Muscle layer of colon (tissue), 2 donors: ENCODE measurements around the gene PANK2.
"Not testable (repeated sequence)": the region's sequence is repeated elsewhere in the genome, so short reads cannot be mapped to it uniquely, and the experiment has no call there.

Experiments
- H3K27ac ChIP-seq: one replicate; pipeline ENCODE4 v1.7.0; 2013; ENCODE audit warnings: low read depth, mild to moderate bottlenecking, low read length, moderate library complexity
- H3K27me3 ChIP-seq, 2 donors: one replicate each; pipeline ENCODE4 v1.7.0; 2013; ENCODE audit warnings: low read length in 2 of 2, mild to moderate bottlenecking in 2 of 2; ENCODE audit not compliant: insufficient read depth in 2 of 2, control insufficient read depth in 1 of 2
- H3K36me3 ChIP-seq: one replicate; pipeline ENCODE4 v1.7.0; 2013; ENCODE audit warnings: mild to moderate bottlenecking, low read length; ENCODE audit not compliant: insufficient read depth
- H3K4me1 ChIP-seq: one replicate; pipeline ENCODE4 v1.7.0; 2013; ENCODE audit warnings: mild to moderate bottlenecking, low read length; ENCODE audit not compliant: insufficient read depth
- H3K4me3 ChIP-seq, 2 donors: one replicate each; pipeline ENCODE4 v1.7.0; 2013; ENCODE audit warnings: low read length in 2 of 2, low read depth in 1 of 2, mild to moderate bottlenecking in 1 of 2, moderate library complexity in 1 of 2
- H3K9ac ChIP-seq: one replicate; pipeline ENCODE4 v1.7.0; 2013; ENCODE audit warnings: low read length
- H3K9me3 ChIP-seq: one replicate; pipeline ENCODE4 v1.7.0; 2013; ENCODE audit warnings: mild to moderate bottlenecking, low read length
- donor health status: abdominal sarcoma.
- donor health status: Adenocarcinoma of cecum.

Gene PANK2

DNA sequence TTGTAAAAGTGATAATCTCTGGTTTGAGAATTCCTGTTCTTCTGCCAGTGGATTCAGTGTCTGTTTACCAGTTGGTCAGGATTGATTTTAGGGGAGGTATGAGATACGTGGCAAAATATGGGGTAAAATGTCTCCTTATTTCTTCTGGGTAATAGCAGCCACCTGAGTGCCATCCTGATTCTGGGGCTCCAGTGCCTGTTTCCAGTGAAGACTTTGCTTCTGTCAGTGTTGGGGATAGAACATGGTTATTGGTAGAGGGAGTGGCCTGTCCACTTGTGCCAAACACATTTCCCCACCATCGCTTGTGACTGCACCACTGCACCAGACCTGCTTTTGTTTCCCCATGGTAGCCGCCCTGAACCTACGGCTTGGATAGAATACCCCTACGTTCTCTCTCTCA lies 15.7 kb downstream of the PANK2 start:
- H3K9ac ChIP-seq = no peak overlapping the region
- H3K4me1 ChIP-seq = peaks cover 6% of the 10 kb centered on the region
- no peaks in the 10 kb centered on the region for H3K27me3 ChIP-seq
- H3K36me3 ChIP-seq = peaks cover 19% of the 10 kb centered on the region
- H3K9me3 ChIP-seq = no peaks in the 10 kb centered on the region
- no peak overlapping the region for H3K27ac ChIP-seq
- no peak overlapping the region for H3K4me3 ChIP-seq

DNA sequence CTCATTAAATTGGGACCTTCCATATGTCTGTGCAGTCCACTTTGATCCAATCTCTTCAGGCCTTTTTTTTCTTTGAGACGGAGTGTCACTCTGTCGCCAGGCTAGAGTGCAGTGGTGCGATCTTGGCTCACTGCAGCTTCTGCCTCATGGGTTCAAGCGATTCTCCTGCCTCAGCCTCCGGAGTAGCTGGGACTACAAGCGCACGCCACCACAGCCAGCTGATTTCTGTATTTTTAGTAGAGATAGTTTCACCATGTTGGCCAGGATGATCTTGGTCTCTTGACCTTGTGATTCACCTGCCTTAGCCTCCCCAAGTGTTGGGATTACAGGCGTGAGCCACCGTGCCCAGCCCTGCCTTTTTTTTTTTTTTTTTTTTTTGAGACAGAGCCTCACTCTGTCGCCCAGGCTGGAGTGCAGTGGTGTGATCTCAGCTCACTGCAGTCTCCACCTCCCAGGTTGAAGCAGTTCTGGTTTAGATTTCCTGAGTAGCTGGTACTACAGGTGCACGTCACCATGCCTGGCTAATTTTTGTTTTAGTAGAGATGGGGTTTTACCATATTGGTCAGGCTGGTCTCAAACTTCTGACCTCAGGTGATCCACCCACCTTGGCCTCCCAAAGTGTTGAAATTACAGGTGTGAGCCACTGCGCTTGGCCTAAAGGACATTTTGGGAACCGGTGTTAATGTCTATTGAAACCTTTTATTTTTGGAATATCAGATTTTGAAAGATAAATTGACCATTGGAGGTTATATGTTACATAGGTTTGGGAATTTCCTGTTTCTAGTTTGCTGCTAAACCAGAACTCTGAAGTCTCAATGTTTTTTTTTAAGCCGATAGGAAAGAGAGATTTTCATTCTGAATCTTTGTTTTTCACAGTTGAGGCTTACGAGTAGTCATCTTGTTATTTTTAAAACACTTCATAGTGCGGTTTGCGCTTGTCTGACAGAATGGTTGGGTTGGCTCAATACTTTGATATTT lies 17.8 kb downstream of the PANK2 start:
- not testable (repeated sequence) for H3K9ac ChIP-seq, H3K27me3 ChIP-seq, H3K4me3 ChIP-seq, H3K9me3 ChIP-seq, H3K27ac ChIP-seq, H3K4me1 ChIP-seq
- peaks cover 36% of the 10 kb centered on the region for H3K36me3 ChIP-seq

DNA sequence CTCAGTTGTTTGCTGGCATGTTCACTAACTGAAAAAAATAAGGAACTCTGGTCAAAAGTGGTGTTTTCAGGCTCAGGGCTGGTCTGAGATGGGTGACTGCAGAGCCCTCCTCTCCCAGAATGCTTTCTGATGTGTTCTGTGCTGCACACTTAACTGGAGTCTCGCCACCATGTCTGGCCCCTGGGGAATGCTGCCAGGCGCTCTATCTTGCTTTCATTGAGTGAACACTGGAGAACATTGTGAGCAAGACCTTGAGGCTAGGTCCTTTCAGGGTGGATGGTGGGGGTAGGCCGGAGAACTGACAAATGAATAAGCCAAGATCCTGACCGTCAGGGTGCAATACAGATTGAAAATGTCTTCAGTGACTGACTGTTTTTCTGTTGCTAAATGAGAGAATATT lies 19.5 kb downstream of the PANK2 start:
- Histone ChIP-seq H3K27me3 (no peaks in the 10 kb centered on the region), H3K27ac (no peak overlapping the region), H3K4me1 (peaks cover 6% of the 10 kb centered on the region), H3K36me3 (peaks cover 48% of the 10 kb centered on the region), H3K9ac (no peak overlapping the region), H3K4me3 (no peak overlapping the region), H3K9me3 (no peaks in the 10 kb centered on the region)

DNA sequence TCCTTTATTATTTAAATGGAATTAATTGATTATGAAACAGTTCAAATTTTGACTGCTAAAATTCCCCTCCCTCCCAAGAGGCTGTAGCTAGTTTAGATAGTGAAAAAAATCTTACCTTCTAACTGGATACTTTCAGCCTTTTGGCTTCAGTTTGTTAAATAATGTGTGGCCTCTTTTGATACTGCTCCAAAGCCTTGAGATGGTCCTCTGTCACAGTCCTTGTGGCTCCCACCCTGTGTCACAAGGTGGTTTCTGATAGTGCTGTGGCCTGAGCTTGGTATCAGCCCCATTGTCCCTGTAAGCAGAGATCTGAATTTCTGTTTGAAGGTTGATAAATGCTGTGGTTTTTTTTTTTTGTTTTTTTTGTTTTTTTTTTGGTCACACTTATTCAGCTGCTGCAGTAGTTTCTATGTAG lies 20.8 kb downstream of the PANK2 start:
- Histone ChIP-seq H3K4me1 (peaks cover 6% of the 10 kb centered on the region), H3K4me3 (no peak overlapping the region), H3K27ac (no peak overlapping the region), H3K36me3 (peaks cover 54% of the 10 kb centered on the region), H3K27me3 (no peaks in the 10 kb centered on the region), H3K9me3 (no peaks in the 10 kb centered on the region), H3K9ac (no peak overlapping the region)

DNA sequence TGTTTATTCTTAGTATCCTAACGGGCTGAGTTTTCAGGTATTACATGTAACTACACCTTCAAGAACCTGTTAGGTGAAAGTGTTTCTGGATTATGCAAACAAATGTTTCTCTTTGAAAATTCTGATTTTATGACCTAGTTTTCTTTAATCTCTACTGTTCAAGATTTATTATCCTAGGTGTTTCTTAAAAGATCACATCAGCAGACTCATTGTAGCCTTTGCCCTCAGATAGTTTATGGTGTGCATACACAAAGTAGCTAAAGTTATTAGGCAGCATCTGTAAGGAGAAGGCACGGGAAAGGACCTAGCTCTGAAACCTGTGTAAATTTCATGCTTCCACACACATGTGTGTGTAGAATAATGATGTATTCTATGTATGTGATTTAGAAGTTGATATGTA lies 21.7 kb downstream of the PANK2 start:
- H3K4me1 ChIP-seq = peaks cover 4% of the 10 kb centered on the region
- peaks cover 59% of the 10 kb centered on the region for H3K36me3 ChIP-seq

DNA sequence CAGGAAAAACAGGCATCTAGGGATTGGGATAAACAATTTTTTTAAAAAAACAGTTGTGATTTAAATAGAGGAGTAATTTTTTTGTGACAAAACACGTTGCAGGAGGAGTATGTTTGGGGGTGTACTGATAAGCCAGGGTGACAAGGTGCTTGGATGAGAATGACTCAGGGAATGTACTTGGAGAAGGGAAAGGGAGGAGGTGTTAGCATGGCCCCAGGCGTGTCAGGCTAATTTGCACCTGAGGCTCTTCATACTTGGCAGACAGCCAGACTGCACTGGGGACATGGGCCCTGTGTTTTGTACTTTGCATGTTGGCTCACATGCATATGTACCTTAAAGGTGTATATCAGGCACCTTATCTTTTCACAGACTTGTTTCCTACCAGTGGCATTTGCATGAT lies 22.8 kb downstream of the PANK2 start:
- H3K9me3 ChIP-seq = no peaks in the 10 kb centered on the region

More for the DNA sequence above, 21.7 kb downstream of the PANK2 start:
- H3K27ac ChIP-seq = no peak overlapping the region
- H3K9me3 ChIP-seq = no peaks in the 10 kb centered on the region
- H3K4me3 ChIP-seq = no peak overlapping the region
- H3K27me3 ChIP-seq = no peaks in the 10 kb centered on the region
- no peak overlapping the region for H3K9ac ChIP-seq

DNA sequence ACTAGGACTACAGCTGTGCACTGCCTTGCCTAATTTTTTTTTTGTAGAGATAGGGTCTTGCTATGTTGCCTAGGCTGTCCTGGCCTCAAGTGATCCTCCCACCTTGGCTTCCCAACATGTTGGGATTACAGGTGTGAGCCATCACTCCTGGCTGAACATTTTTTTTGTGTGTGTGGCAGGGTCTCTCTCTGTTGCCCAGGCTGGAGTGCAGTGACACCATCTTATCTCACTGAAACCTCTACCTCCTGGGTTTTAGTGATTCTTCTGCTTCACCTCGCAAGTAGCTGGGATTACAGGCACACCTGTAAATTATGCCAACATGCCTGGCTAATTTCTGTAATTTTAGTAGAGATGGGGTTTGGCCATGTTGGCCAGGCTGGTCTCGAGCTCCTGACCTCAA lies 25.3 kb downstream of the PANK2 start:
- Histone ChIP-seq H3K4me3 (no peak overlapping the region), H3K4me1 (peaks cover 8% of the 10 kb centered on the region), H3K27me3 (no peaks in the 10 kb centered on the region), H3K9me3 (no peaks in the 10 kb centered on the region), H3K36me3 (peaks cover 60% of the 10 kb centered on the region), H3K9ac (no peak overlapping the region), H3K27ac (no peak overlapping the region)

More for the DNA sequence above, 22.8 kb downstream of the PANK2 start:
- Histone ChIP-seq H3K9ac (no peak overlapping the region), H3K4me1 (peaks cover 7% of the 10 kb centered on the region), H3K4me3 (no peak overlapping the region), H3K27ac (no peak overlapping the region), H3K27me3 (no peaks in the 10 kb centered on the region), H3K36me3 (peaks cover 66% of the 10 kb centered on the region)

DNA sequence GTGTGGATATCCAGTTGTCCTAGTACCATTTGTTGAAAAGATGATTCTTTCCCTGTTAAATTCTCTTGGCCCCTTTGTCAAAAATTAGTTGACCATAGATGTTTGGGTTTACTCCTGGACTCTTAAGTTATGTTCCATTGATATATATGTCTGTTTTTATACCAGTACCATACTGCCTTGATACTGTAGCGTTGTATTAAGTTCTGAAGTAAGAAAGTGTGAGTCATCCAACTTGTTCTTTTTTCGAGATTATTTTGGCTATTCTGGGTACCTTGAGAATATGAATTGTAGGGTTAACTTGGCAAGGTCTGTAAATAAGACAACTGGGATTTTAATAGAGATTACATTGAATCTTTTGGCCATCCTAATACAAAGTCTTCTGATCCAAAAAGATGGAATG lies 26.5 kb downstream of the PANK2 start:
- Histone ChIP-seq H3K27ac (no peak overlapping the region), H3K36me3 (peaks cover 50% of the 10 kb centered on the region), H3K4me3 (no peak overlapping the region), H3K27me3 (no peaks in the 10 kb centered on the region), H3K9me3 (no peaks in the 10 kb centered on the region), H3K4me1 (peaks cover 8% of the 10 kb centered on the region), H3K9ac (no peak overlapping the region)

DNA sequence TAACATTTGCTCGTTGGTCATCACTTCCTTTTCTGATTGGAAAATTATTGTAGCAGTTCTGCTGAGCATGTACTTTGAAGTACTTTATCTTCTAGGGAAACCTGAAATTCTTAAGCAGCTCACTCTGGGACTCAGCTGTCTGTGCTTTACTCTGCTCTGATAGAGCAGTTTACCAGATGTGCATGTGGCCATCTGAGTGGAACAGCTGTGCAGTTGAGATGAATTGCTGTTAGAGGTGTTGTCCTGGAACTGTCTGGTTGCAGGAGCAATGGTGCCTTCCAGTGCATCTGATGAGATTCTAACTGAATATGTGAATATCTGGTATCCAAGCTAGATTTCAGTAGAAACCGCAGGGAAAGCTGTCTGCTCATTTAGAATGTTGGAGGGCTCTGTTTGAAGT lies 27.2 kb downstream of the PANK2 start:
- Histone ChIP-seq H3K9me3 (no peaks in the 10 kb centered on the region), H3K36me3 (peaks cover 46% of the 10 kb centered on the region), H3K27ac (no peak overlapping the region), H3K9ac (no peak overlapping the region), H3K4me3 (no peak overlapping the region), H3K27me3 (no peaks in the 10 kb centered on the region), H3K4me1 (peaks cover 8% of the 10 kb centered on the region)

DNA sequence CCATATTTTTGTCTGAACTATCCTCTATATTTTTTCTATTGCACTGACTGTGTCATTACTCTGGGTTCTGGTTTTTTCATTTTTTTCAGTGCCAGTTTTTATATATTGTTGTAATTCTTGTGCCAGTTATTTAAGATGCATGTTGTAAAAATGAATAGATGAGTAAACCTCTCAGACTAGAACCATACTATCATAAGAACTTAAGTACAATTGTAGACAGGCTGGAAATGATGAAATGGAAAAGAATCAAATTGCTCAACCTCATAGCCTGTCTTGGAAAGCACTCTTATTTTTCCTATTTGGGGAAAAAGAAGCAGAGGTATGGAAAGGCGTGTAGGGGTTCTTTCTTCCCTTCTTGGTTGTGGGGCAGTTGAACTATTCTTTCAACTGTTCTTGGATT lies 30.2 kb downstream of the PANK2 start:
- H3K27ac ChIP-seq = no peak overlapping the region
- H3K4me1 ChIP-seq = peaks cover 8% of the 10 kb centered on the region
- no peak overlapping the region for H3K4me3 ChIP-seq
- no peaks in the 10 kb centered on the region for H3K27me3 ChIP-seq
- no peak overlapping the region for H3K9ac ChIP-seq
- H3K9me3 ChIP-seq = no peaks in the 10 kb centered on the region
- peaks cover 52% of the 10 kb centered on the region for H3K36me3 ChIP-seq

DNA sequence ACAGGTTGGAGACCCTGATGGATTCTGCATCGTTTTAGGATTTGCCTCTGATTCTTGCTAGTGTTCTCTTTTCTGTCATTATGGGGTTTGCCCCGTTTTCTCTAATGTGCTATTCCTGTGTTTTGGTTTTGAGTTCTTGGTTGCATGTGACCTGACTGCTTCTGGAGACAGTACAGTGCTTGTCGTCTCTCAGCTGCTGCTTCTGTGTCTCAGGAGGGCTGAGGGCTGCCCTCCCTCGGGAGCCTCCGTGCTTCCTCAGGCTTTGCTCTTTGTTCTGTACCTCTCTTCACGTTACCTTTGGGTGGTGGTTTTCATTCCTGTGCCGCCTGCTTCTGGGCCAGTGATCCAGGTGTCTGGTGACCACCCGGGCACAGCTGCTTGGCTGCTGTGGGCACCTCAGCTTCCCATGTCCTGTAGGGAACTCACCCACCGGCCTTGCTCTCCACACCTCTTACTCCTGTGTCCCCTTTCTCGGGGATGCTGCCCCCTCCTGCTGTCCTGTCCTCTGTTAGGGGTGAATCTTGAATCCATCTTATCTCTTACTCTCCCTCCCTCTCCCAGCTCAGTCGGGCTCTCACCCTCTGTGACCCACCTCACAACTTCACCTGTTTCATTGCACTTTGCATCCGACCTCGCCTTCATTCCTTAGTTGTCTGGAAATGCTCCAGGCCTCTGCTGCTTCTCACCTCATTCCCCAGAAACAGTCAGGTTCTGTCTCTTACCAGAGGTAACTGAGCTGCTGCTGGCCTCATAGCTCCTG lies 33.2 kb downstream of the PANK2 start:
- H3K36me3 ChIP-seq = peaks cover 43% of the 10 kb centered on the region
- no peak overlapping the region for H3K9ac ChIP-seq
- H3K4me1 ChIP-seq = no peaks in the 10 kb centered on the region

More for the DNA sequence above, 33.2 kb downstream of the PANK2 start:
- Histone ChIP-seq H3K27me3 (no peaks in the 10 kb centered on the region), H3K4me3 (no peak overlapping the region), H3K27ac (no peak overlapping the region), H3K9me3 (no peaks in the 10 kb centered on the region)
